GM23338 (cell line): Measurements from ENCODE around the gene CUBN. TPM values are rescaled to one million over a fixed set of nuclear protein-coding genes. Genes with fewer than 3 reads are reported as not detected.

Source experiments
- ATAC-seq: fragments of 200-7000 bp; cut with Tn5 transposase; 3 replicates; pipeline ENCODE4 v1.9.1; 2020
- DNase-seq: peaks from one replicate; pipeline ENCODE4 v3.0.0-alpha.2; 2015; ENCODE audit warnings: low spot score
- H2AFZ ChIP-seq: fragments of 200-600 bp; sonication (generic); 2 replicates; pipeline ENCODE4 v1.8.0; 2016; ENCODE audit warnings: antibody characterized with exemption, mild to moderate bottlenecking, moderate library complexity
- H3F3A ChIP-seq: fragments of 200-600 bp; sonication (generic); replicated peaks from 2 replicates; pipeline ENCODE4 v1.8.0; 2017; ENCODE audit warnings: antibody characterized with exemption, mixed run types, low read depth
- H3K27ac ChIP-seq: fragments of 200-600 bp; sonication (generic); 2 replicates; pipeline ENCODE4 v1.6.1; 2016; ENCODE audit warnings: low read depth
- H3K27me3 ChIP-seq: fragments of 200-600 bp; sonication (generic); 2 replicates; pipeline ENCODE4 v1.8.0; 2016; ENCODE audit warnings: mild to moderate bottlenecking, mixed run types, moderate library complexity; ENCODE audit not compliant: insufficient read depth
- H3K36me3 ChIP-seq: fragments of 200-600 bp; sonication (generic); 2 replicates; pipeline ENCODE4 v1.8.0; 2016; ENCODE audit warnings: mild to moderate bottlenecking; ENCODE audit not compliant: insufficient read depth
- H3K4me1 ChIP-seq: fragments of 200-600 bp; sonication (generic); 2 replicates; pipeline ENCODE4 v1.8.0; 2016; ENCODE audit warnings: mild to moderate bottlenecking, moderate library complexity; ENCODE audit not compliant: insufficient read depth
- H3K4me2 ChIP-seq: fragments of 200-600 bp; sonication (generic); 2 replicates; pipeline ENCODE4 v1.7.1; 2017; ENCODE audit warnings: mixed run types
- H3K4me3 ChIP-seq: fragments of 200-600 bp; sonication (generic); 2 replicates; pipeline ENCODE4 v1.6.1; 2016; ENCODE audit warnings: mixed run types
- H3K79me2 ChIP-seq: fragments of 200-600 bp; sonication (generic); replicated peaks from 2 replicates; pipeline ENCODE4 v1.8.0; 2017; ENCODE audit warnings: mild to moderate bottlenecking; ENCODE audit not compliant: insufficient read depth
- H3K9me2 ChIP-seq: fragments of 200-600 bp; sonication (generic); 2 replicates; pipeline ENCODE4 v1.8.0; 2017; ENCODE audit not compliant: insufficient read depth
- H4K20me1 ChIP-seq: fragments of 200-600 bp; sonication (generic); replicated peaks from 2 replicates; pipeline ENCODE4 v1.8.0; 2017; ENCODE audit warnings: mild to moderate bottlenecking; ENCODE audit not compliant: insufficient read depth
- H3K27ac Mint-ChIP-seq: 2 replicates; pipeline ENCODE4 v1.8.0; 2020; ENCODE audit warnings: inconsistent platforms, mild to moderate bottlenecking, moderate library complexity, mixed read lengths
- H3K27me3 Mint-ChIP-seq: 3 replicates; pipeline ENCODE4 v1.8.0; 2022; ENCODE audit warnings: low read depth, mild to moderate bottlenecking, moderate library complexity, mixed read lengths, inconsistent platforms; ENCODE audit not compliant: insufficient read depth, poor library complexity
- H3K36me3 Mint-ChIP-seq: 3 replicates; pipeline ENCODE4 v1.8.0; 2021; ENCODE audit warnings: low read depth, mild to moderate bottlenecking, inconsistent platforms, moderate library complexity, mixed read lengths
- H3K4me1 Mint-ChIP-seq: 3 replicates; pipeline ENCODE4 v1.8.0; 2020; ENCODE audit warnings: mild to moderate bottlenecking, inconsistent platforms, mixed read lengths
- H3K4me3 Mint-ChIP-seq: 3 replicates; pipeline ENCODE4 v1.8.0; 2021; ENCODE audit warnings: moderate library complexity, mild to moderate bottlenecking, inconsistent platforms, mixed read lengths
- H3K9me3 Mint-ChIP-seq: 3 replicates; pipeline ENCODE4 v1.8.0; 2020; ENCODE audit warnings: moderate library complexity, mild to moderate bottlenecking, inconsistent platforms, mixed read lengths
- CREB1 ChIP-seq: fragments of 250-450 bp; sonication (Bioruptor Pico); IDR thresholded peaks from 2 replicates; pipeline ENCODE4 v1.5.0; 2020; ENCODE audit warnings: low read depth, mild to moderate bottlenecking, moderate library complexity
- EZH2 ChIP-seq: fragments of 200-600 bp; sonication (generic); IDR thresholded peaks from one replicate; pipeline ENCODE4 v1.8.0; 2017; ENCODE audit warnings: antibody characterized with exemption, mild to moderate bottlenecking, low read depth; ENCODE audit not compliant: unreplicated experiment
- EZH2phosphoT487 ChIP-seq: fragments of 200-600 bp; sonication (generic); IDR thresholded peaks from one replicate; pipeline ENCODE4 v1.8.1; 2018; ENCODE audit warnings: antibody characterized with exemption; ENCODE audit not compliant: unreplicated experiment
- JUNB ChIP-seq: IDR thresholded peaks from one replicate; pipeline ENCODE4 v1.6.1; 2016; ENCODE audit warnings: antibody characterized with exemption; ENCODE audit not compliant: unreplicated experiment
- NANOG ChIP-seq: IDR thresholded peaks from 2 replicates; pipeline ENCODE4 v1.6.1; 2016; ENCODE audit warnings: antibody characterized with exemption, borderline replicate concordance
- REST ChIP-seq: IDR thresholded peaks from one replicate; pipeline ENCODE4 v1.6.1; 2018; ENCODE audit warnings: antibody characterized with exemption; ENCODE audit not compliant: unreplicated experiment
- STAT1 ChIP-seq: IDR thresholded peaks from one replicate; pipeline ENCODE4 v1.6.1; 2016; ENCODE audit warnings: antibody characterized with exemption; ENCODE audit not compliant: unreplicated experiment
- ZNF114 ChIP-seq: fragments of 250-450 bp; sonication (Bioruptor Pico); IDR thresholded peaks from 2 replicates; pipeline ENCODE4 v1.5.0; 2020; ENCODE audit warnings: mild to moderate bottlenecking, moderate library complexity
- ZNF331 ChIP-seq: fragments of 250-450 bp; sonication (Bioruptor Pico); IDR thresholded peaks from 2 replicates; pipeline ENCODE4 v1.5.0; 2020; ENCODE audit warnings: low read depth, mild to moderate bottlenecking, moderate library complexity
- ZNF462 ChIP-seq: fragments of 250-450 bp; sonication (Bioruptor Pico); IDR thresholded peaks from 2 replicates; pipeline ENCODE4 v1.5.0; 2020; ENCODE audit warnings: mild to moderate bottlenecking, moderate library complexity
- polyA plus RNA-seq: library from polyadenylated mRNA; unstranded; fragments of >200 nt; fragmentation: Nextera tagmentation; extraction: Ambion mirVana; gene quantifications from 2 replicates; pipeline ENCODE4 v1.2.1, GENCODE V29; 2016
- total RNA-seq: library from RNA; depleted of rRNA; stranded (reverse); fragments of >200 nt; shearing (Covaris generic); gene quantifications from 2 replicates; pipeline ENCODE4 v1.2.3, GENCODE V29; 2014

Gene CUBN
- total and polyA plus RNA-seq, 2 experiments from 2014 or later = 0.06 to 1.8 TPM

- Histone ChIP-seq H2AFZ (no peak overlapping the region), H3K27me3 (no peaks in the 10 kb centered on the region), H3F3A (no peaks in the 10 kb centered on the region), H3K4me1 (no peaks in the 10 kb centered on the region), H3K4me3 (no peak overlapping the region), H3K9me2 (no peaks in the 10 kb centered on the region), H3K27ac (no peak overlapping the region), H4K20me1 (no peaks in the 10 kb centered on the region), H3K79me2 (no peaks in the 10 kb centered on the region), H3K36me3 (no peaks in the 10 kb centered on the region), H3K4me2 (no peak overlapping the region)
- DNase-seq (no peak), ATAC-seq (no peak)
- Mint-ChIP-seq H3K4me3 (no peak overlapping the region), H3K36me3 (no peaks in the 10 kb centered on the region), H3K27me3 (no peaks in the 10 kb centered on the region), H3K27ac (no peak overlapping the region), H3K4me1 (no peaks in the 10 kb centered on the region; the same call in 2 of the 3 replicates), H3K9me3 (no peaks in the 10 kb centered on the region)
- TF ChIP-seq ZNF331 (CRISPR knock-in tag) = no peak
Measured at GRCh38 chr10:17086865-17087367, 42.7 kb downstream of the CUBN start.

GRCh38 chr10:17085011-17085725 is 44.4 kb downstream of the CUBN start:
- no peak overlapping the region for H3K4me2 ChIP-seq
- no peak overlapping the region for H3K4me3 Mint-ChIP-seq
- H3K27ac ChIP-seq = no peak overlapping the region
- H3K27ac Mint-ChIP-seq = no peak overlapping the region
- no peaks in the 10 kb centered on the region for H3K9me3 Mint-ChIP-seq
- H2AFZ ChIP-seq = no peak overlapping the region
- H3K79me2 ChIP-seq = no peaks in the 10 kb centered on the region
- peaks cover 4% of the 10 kb centered on the region; the same call in 2 of the 3 replicates for H3K4me1 Mint-ChIP-seq
- H3K27me3 Mint-ChIP-seq = no peaks in the 10 kb centered on the region
- DNase-seq (no peak), ATAC-seq (no peak)
- H3K9me2 ChIP-seq = no peaks in the 10 kb centered on the region
- no peaks in the 10 kb centered on the region for H3K36me3 Mint-ChIP-seq
- no peaks in the 10 kb centered on the region for H3F3A ChIP-seq
- no peaks in the 10 kb centered on the region for H4K20me1 ChIP-seq
- no peak overlapping the region for H3K4me3 ChIP-seq
- H3K27me3 ChIP-seq = no peaks in the 10 kb centered on the region
- no peaks in the 10 kb centered on the region for H3K36me3 ChIP-seq
- peaks cover 12% of the 10 kb centered on the region; the same call in 1 of the 2 replicates for H3K4me1 ChIP-seq
- no peak for TF ChIP-seq JUNB
- TF ChIP-seq ZNF331 (CRISPR knock-in tag) = no peak
- no peak for TF ChIP-seq EZH2phosphoT487
- TF ChIP-seq ZNF462 (CRISPR knock-in tag) = no peak
- TF ChIP-seq ZNF114 (CRISPR knock-in tag) = no peak
- TF ChIP-seq CREB1 (CRISPR knock-in tag) = no peak
- TF ChIP-seq EZH2 = no peak
- TF ChIP-seq REST = no peak
- TF ChIP-seq NANOG = no peak
- no peak for TF ChIP-seq STAT1
